OCI-LY3 (cell line): ENCODE measurements around the gene HDDC2.

Source experiments
- H2AFZ ChIP-seq: fragments of 200-600, 300-600 bp; shearing (Covaris generic); 2 replicates; pipeline ENCODE4 v1.6.0; 2014; ENCODE audit warnings: antibody characterized with exemption, low read depth, low read length
- H3K27ac ChIP-seq: fragments of 200-600, 300-600 bp; sonication (generic); 2 replicates; pipeline ENCODE4 v1.5.1; 2014; ENCODE audit warnings: mild to moderate bottlenecking, low read length, moderate library complexity, mixed read lengths
- H3K27me3 ChIP-seq: fragments of 200-600, 300-600 bp; sonication (generic); 2 replicates; pipeline ENCODE4 v1.6.1; 2014; ENCODE audit warnings: low read depth, low read length, mixed read lengths
- H3K36me3 ChIP-seq: fragments of 200-600, 300-600 bp; sonication (generic); replicated peaks from 2 replicates; pipeline ENCODE3; 2014; ENCODE audit warnings: low read depth, low read length, mixed read lengths
- H3K4me1 ChIP-seq: fragments of 300-600, 200-600 bp; sonication (generic); 2 replicates; pipeline ENCODE4 v1.6.1; 2014; ENCODE audit warnings: low read length, mixed read lengths
- H3K4me2 ChIP-seq: fragments of 200-600, 300-600 bp; sonication (generic); 2 replicates; pipeline ENCODE4 v1.6.1; 2014; ENCODE audit warnings: low read length, mixed read lengths
- H3K4me3 ChIP-seq: fragments of 300-600, 200-600 bp; sonication (generic); 2 replicates; pipeline ENCODE4 v1.5.1; 2014; ENCODE audit warnings: antibody characterized with exemption, mild to moderate bottlenecking, low read length, moderate library complexity
- H3K79me2 ChIP-seq: fragments of 300-600, 200-600 bp; shearing (Covaris generic); 2 replicates; pipeline ENCODE4 v1.6.1; 2014; ENCODE audit warnings: mild to moderate bottlenecking, low read length, mixed read lengths
- H3K9ac ChIP-seq: fragments of 300-600, 200-600 bp; shearing (Covaris generic); 2 replicates; pipeline ENCODE4 v1.6.0; 2014; ENCODE audit warnings: mild to moderate bottlenecking, low read length, moderate library complexity
- H3K9me3 ChIP-seq: fragments of 200-600, 300-600 bp; shearing (Covaris generic); 2 replicates; pipeline ENCODE4 v1.6.1; 2014; ENCODE audit warnings: low read length, mixed read lengths; ENCODE audit not compliant: insufficient read depth
- H4K20me1 ChIP-seq: fragments of 200-600, 300-600 bp; sonication (generic); 2 replicates; pipeline ENCODE4 v1.6.1; 2016; ENCODE audit warnings: low read length, mixed read lengths; ENCODE audit not compliant: insufficient read depth
- EZH2phosphoT487 ChIP-seq: fragments of 200-600 bp; shearing (Covaris generic); IDR thresholded peaks from 2 replicates; pipeline ENCODE4 v1.6.1; 2018; ENCODE audit warnings: antibody characterized with exemption, mixed run types, low read depth
- TF ChIP-seq, protein P1 (sequence below): fragments of 200-600, 300-600 bp; sonication (generic); IDR thresholded peaks from 2 replicates; pipeline ENCODE4 v1.5.1; 2014; ENCODE audit warnings: antibody characterized with exemption, low read length, low read depth

The HDDC2 gene

DNA sequence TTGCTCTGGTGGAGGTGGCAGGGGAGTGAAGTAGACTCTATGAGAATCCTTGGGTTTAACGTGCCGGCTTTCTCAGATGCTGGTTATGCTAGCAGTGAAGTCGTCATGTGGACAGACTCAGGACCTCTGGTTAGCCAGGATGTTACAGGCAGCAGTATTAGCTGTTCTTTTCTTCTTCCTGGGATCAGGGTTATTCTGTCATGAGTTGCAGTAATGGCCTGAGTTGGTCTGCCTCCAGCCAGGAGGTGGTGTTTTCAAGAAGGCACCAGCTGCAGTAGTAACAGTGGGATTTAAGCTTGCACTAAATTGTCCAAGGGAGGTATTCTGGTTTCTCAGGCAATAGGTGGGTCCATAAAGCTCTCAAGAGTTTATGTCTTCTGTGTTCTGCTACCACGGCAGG, 56.7 kb downstream of the HDDC2 start:
- Histone ChIP-seq H3K9me3 (no peaks in the 10 kb centered on the region), H2AFZ (no peak overlapping the region), H3K36me3 (no peaks in the 10 kb centered on the region), H3K27me3 (no peaks in the 10 kb centered on the region), H3K4me1 (peaks cover 2% of the 10 kb centered on the region; the same call in 1 of the 2 replicates), H3K4me2 (no peak overlapping the region), H3K79me2 (no peaks in the 10 kb centered on the region), H3K9ac (no peak overlapping the region), H3K4me3 (no peak overlapping the region), H3K27ac (no peak overlapping the region), H4K20me1 (no peaks in the 10 kb centered on the region)
- no peak for TF ChIP-seq EZH2phosphoT487
- TF ChIP-seq, protein P1, sequence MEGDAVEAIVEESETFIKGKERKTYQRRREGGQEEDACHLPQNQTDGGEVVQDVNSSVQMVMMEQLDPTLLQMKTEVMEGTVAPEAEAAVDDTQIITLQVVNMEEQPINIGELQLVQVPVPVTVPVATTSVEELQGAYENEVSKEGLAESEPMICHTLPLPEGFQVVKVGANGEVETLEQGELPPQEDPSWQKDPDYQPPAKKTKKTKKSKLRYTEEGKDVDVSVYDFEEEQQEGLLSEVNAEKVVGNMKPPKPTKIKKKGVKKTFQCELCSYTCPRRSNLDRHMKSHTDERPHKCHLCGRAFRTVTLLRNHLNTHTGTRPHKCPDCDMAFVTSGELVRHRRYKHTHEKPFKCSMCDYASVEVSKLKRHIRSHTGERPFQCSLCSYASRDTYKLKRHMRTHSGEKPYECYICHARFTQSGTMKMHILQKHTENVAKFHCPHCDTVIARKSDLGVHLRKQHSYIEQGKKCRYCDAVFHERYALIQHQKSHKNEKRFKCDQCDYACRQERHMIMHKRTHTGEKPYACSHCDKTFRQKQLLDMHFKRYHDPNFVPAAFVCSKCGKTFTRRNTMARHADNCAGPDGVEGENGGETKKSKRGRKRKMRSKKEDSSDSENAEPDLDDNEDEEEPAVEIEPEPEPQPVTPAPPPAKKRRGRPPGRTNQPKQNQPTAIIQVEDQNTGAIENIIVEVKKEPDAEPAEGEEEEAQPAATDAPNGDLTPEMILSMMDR: no peak

DNA sequence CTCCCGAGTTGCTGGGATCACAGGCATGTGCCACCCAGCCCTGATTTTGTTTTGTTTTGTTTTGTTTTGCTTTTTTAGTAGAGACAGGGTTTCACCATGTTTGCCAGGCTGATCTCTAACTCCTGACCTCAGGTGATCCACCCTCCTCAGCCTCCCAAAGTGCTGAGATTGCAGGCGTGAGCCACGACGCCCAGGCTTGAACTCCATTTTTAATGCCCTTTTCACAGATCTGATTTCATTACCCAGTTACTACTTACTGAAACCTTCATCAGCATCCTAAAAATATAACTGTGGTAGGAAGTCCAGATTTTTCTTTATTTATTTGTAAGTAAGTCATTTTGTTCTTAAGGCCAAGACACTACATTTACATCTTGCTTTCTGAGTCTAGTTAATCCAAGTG, 64.0 kb downstream of the HDDC2 start:
- H3K4me2 ChIP-seq: no peak overlapping the region
- H3K27me3 ChIP-seq: no peaks in the 10 kb centered on the region
- TF ChIP-seq EZH2phosphoT487: no peak
- TF ChIP-seq, protein P1: no peak
- no peaks in the 10 kb centered on the region for H3K4me1 ChIP-seq
- H4K20me1 ChIP-seq: no peaks in the 10 kb centered on the region
- H3K9me3 ChIP-seq: no peaks in the 10 kb centered on the region
- no peaks in the 10 kb centered on the region for H3K79me2 ChIP-seq
- H2AFZ ChIP-seq: no peak overlapping the region
- H3K4me3 ChIP-seq: no peak overlapping the region
- no peaks in the 10 kb centered on the region for H3K36me3 ChIP-seq
- no peak overlapping the region for H3K27ac ChIP-seq
- H3K9ac ChIP-seq: no peak overlapping the region

- H2AFZ ChIP-seq: no peak overlapping the region
- no peaks in the 10 kb centered on the region for H3K4me1 ChIP-seq
- no peak overlapping the region for H3K4me2 ChIP-seq
- TF ChIP-seq, protein P1: no peak
- TF ChIP-seq EZH2phosphoT487: no peak
- no peaks in the 10 kb centered on the region for H3K9me3 ChIP-seq
- H4K20me1 ChIP-seq: no peaks in the 10 kb centered on the region
- H3K27me3 ChIP-seq: no peaks in the 10 kb centered on the region
- no peak overlapping the region for H3K4me3 ChIP-seq
- no peak overlapping the region for H3K27ac ChIP-seq
- no peaks in the 10 kb centered on the region for H3K79me2 ChIP-seq
- no peaks in the 10 kb centered on the region for H3K36me3 ChIP-seq
- H3K9ac ChIP-seq: no peak overlapping the region
Observed at GRCh38 chr6:125236536-125237327, 65.0 kb downstream of the HDDC2 start.

GRCh38 chr6:125233202-125233601, 68.6 kb downstream of the HDDC2 start:
- Histone ChIP-seq H3K4me2 (no peak overlapping the region), H3K4me3 (no peak overlapping the region), H3K9ac (no peak overlapping the region), H3K27ac (no peak overlapping the region), H3K36me3 (no peaks in the 10 kb centered on the region), H3K9me3 (no peaks in the 10 kb centered on the region), H2AFZ (no peak overlapping the region), H4K20me1 (no peaks in the 10 kb centered on the region), H3K79me2 (no peaks in the 10 kb centered on the region), H3K27me3 (no peaks in the 10 kb centered on the region), H3K4me1 (no peaks in the 10 kb centered on the region)
- TF ChIP-seq, protein P1: no peak
- no peak for TF ChIP-seq EZH2phosphoT487
